DND-41 (cell line): Measurements from ENCODE around the gene COX7A1.
"Not testable (repeated sequence)": the region's sequence is repeated elsewhere in the genome, so short reads cannot be mapped to it uniquely, and the experiment has no call there.

ENCODE experiments used
- ATAC-seq: fragments of 200-7000 bp; cut with Tn5 transposase; 3 replicates; pipeline ENCODE4 v1.9.1; 2021; ENCODE audit warnings: low read depth; ENCODE audit not compliant: insufficient read depth
- DNase-seq: peaks from one replicate; pipeline ENCODE4 v3.0.0-alpha.2; 2020
- H2AFZ ChIP-seq: 2 replicates; pipeline ENCODE4 v1.6.0; 2012; ENCODE audit warnings: low read depth, low read length
- H3K27ac ChIP-seq: 2 replicates; pipeline ENCODE4 v1.5.1; 2012; ENCODE audit warnings: low read length, inconsistent platforms
- H3K27me3 ChIP-seq: fragments of 200-600 bp; sonication (generic); 2 replicates; pipeline ENCODE4 v1.6.0; 2012; ENCODE audit warnings: low read length, mild to moderate bottlenecking, inconsistent platforms; ENCODE audit not compliant: insufficient read depth, poor library complexity
- H3K36me3 ChIP-seq: 2 replicates; pipeline ENCODE4 v1.5.1; 2012; ENCODE audit warnings: low read length, inconsistent platforms; ENCODE audit not compliant: insufficient read depth
- H3K4me1 ChIP-seq: 2 replicates; pipeline ENCODE4 v1.5.1; 2012; ENCODE audit warnings: mild to moderate bottlenecking, low read length; ENCODE audit not compliant: insufficient read depth
- H3K4me2 ChIP-seq: 2 replicates; pipeline ENCODE4 v1.6.0; 2012; ENCODE audit warnings: mild to moderate bottlenecking, moderate library complexity, low read length, inconsistent platforms; ENCODE audit not compliant: insufficient read depth
- H3K4me3 ChIP-seq, 2 experiments: fragments of 200-600 bp in 1 of 2; shearing (Covaris generic) in 1 of 2; 2 replicates each; pipeline ENCODE4 v1.5.1; 2012 to 2016; ENCODE audit warnings: inconsistent platforms in 2 of 2, low read length in 2 of 2, mild to moderate bottlenecking in 2 of 2, low read depth in 1 of 2, moderate library complexity in 1 of 2
- H3K79me2 ChIP-seq: 2 replicates; pipeline ENCODE4 v1.6.0; 2012; ENCODE audit warnings: low read length, inconsistent platforms; ENCODE audit not compliant: insufficient read depth
- H3K9ac ChIP-seq: 2 replicates; pipeline ENCODE4 v1.6.0; 2012; ENCODE audit warnings: low read depth, mild to moderate bottlenecking, inconsistent platforms, low read length, moderate library complexity
- H3K9me3 ChIP-seq: 2 replicates; pipeline ENCODE4 v1.5.1; 2012; ENCODE audit warnings: low read length, moderate library complexity, mild to moderate bottlenecking, inconsistent platforms; ENCODE audit not compliant: insufficient read depth, severe bottlenecking
- H4K20me1 ChIP-seq: 2 replicates; pipeline ENCODE4 v1.6.0; 2012; ENCODE audit warnings: low read length; ENCODE audit not compliant: insufficient read depth
- EZH2 ChIP-seq: IDR thresholded peaks from 3 replicates; pipeline ENCODE4 v1.6.1; 2012; ENCODE audit warnings: borderline replicate concordance, low read depth, mild to moderate bottlenecking, moderate library complexity, low read length, inconsistent platforms; ENCODE audit not compliant: severe bottlenecking
- TF ChIP-seq, protein P1 (sequence below): IDR thresholded peaks from 2 replicates; pipeline ENCODE4 v1.5.1; 2012; ENCODE audit warnings: borderline replicate concordance, low read length, moderate library complexity, mild to moderate bottlenecking; ENCODE audit not compliant: poor library complexity, severe bottlenecking; ENCODE audit errors: extremely low read depth

Gene COX7A1

DNA sequence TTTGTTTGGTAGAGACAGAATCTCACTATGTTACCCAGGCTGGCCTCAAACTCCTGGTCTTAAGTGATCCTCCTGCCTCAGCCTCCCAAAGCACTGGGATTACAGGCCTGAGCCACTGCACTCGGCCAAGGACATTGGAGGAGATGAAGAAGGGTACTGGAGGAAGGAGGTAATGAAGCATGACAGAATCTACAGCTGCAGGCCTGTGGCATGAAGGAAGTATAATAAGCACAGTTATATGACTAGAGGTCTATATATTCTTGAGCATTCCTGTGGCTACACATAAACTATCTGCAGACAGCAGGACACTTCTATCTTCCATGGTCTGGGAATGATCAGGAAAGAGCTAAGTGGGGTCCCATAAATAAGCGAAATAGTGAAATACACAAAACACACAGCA lies 44.0 kb upstream of the COX7A1 start:
- DNase-seq (no peak), ATAC-seq (no peak)
- Histone ChIP-seq H3K4me3 (no peak overlapping the region), H3K27me3 (no peaks in the 10 kb centered on the region), H3K36me3 (peaks cover 14% of the 10 kb centered on the region), H4K20me1 (no peaks in the 10 kb centered on the region), H3K4me2 (no peak overlapping the region), H3K9me3 (no peaks in the 10 kb centered on the region), H3K27ac (no peak overlapping the region), H3K9ac (no peak overlapping the region), H3K4me1 (no peaks in the 10 kb centered on the region), H2AFZ (no peak overlapping the region), H3K79me2 (no peaks in the 10 kb centered on the region)
- no peak for TF ChIP-seq EZH2
- TF ChIP-seq, protein P1, sequence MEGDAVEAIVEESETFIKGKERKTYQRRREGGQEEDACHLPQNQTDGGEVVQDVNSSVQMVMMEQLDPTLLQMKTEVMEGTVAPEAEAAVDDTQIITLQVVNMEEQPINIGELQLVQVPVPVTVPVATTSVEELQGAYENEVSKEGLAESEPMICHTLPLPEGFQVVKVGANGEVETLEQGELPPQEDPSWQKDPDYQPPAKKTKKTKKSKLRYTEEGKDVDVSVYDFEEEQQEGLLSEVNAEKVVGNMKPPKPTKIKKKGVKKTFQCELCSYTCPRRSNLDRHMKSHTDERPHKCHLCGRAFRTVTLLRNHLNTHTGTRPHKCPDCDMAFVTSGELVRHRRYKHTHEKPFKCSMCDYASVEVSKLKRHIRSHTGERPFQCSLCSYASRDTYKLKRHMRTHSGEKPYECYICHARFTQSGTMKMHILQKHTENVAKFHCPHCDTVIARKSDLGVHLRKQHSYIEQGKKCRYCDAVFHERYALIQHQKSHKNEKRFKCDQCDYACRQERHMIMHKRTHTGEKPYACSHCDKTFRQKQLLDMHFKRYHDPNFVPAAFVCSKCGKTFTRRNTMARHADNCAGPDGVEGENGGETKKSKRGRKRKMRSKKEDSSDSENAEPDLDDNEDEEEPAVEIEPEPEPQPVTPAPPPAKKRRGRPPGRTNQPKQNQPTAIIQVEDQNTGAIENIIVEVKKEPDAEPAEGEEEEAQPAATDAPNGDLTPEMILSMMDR: no peak

DNA sequence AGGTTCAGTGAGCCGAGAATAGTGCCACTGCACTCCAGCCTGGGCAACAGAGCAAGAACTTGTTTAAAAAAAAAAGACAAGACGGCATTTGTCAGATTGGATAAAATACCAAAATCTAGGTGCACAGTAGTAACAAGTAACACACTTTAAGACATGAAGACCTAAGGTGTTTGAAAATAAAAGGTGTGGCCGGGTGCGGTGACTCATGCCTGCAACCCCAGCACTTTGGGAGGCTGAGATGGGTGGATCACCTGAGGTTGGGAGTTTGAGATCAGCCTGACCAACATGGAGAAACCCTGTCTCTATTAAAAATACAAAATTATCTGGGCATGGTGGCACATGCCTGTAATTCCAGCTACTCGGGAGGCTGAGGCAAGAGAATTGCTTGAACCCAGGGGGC lies 34.5 kb upstream of the COX7A1 start:
- H3K79me2 ChIP-seq, ATAC-seq: not testable (repeated sequence)

GRCh38 chr19:36183245-36183628 lies 31.0 kb upstream of the COX7A1 start:
- no peaks in the 10 kb centered on the region for H3K79me2 ChIP-seq
- H3K4me2 ChIP-seq: no peak overlapping the region
- TF ChIP-seq, protein P1: no peak
- TF ChIP-seq EZH2: no peak
- H3K27ac ChIP-seq: no peak overlapping the region
- H3K36me3 ChIP-seq: peaks cover 10% of the 10 kb centered on the region
- H3K9ac ChIP-seq: no peak overlapping the region
- no peaks in the 10 kb centered on the region for H3K9me3 ChIP-seq
- H3K27me3 ChIP-seq: no peaks in the 10 kb centered on the region
- no peaks in the 10 kb centered on the region for H4K20me1 ChIP-seq
- DNase-seq (no peak), ATAC-seq (no peak)
- H3K4me3 ChIP-seq: no peak overlapping the region
- no peak overlapping the region for H2AFZ ChIP-seq
- H3K4me1 ChIP-seq: no peaks in the 10 kb centered on the region

More for the DNA sequence above, 34.5 kb upstream of the COX7A1 start:
- not testable (repeated sequence) for H3K4me2 ChIP-seq, H3K27me3 ChIP-seq, H3K27ac ChIP-seq, H3K9ac ChIP-seq, H3K4me1 ChIP-seq, H4K20me1 ChIP-seq, H2AFZ ChIP-seq, H3K4me3 ChIP-seq, DNase-seq, H3K9me3 ChIP-seq
- peaks cover 10% of the 10 kb centered on the region for H3K36me3 ChIP-seq

DNA sequence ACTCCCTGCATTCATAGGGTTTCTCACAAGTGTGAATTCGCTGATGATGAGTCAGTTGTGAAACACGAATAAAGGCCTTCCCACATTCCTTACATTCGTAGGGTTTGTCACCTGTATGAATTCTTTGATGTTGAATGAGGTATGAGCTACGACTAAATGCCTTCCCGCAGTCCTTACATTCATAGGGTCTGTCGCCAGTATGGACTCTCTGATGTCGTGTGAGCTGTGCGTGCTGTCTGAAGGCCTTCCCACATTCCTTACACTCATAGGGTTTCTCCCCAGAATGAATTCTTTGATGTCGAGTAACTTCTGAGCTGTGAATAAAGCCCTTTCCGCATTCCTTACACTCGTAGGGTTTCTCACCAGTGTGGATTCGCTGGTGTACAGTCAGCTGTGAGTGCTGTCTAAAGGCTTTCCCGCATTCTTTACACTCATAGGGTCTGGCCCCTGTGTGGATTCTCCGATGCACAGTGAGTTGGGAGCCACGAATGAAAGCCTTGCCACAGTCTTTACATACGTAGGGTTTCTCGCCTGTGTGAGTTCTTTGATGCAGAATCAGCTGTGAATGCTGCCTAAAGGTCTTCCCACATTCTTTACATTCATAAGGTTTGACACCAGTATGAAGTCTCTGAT lies 30.5 kb upstream of the COX7A1 start:
- ATAC-seq (no peak), DNase-seq (no peak)
- no peak overlapping the region for H3K27ac ChIP-seq
- H3K9ac ChIP-seq: no peak overlapping the region
- H3K4me1 ChIP-seq: no peaks in the 10 kb centered on the region
- H3K9me3 ChIP-seq: no peaks in the 10 kb centered on the region
- no peak overlapping the region for H2AFZ ChIP-seq
- H3K36me3 ChIP-seq: peaks cover 10% of the 10 kb centered on the region
- TF ChIP-seq, protein P1: no peak
- TF ChIP-seq EZH2: no peak
- H4K20me1 ChIP-seq: no peaks in the 10 kb centered on the region
- no peak overlapping the region for H3K4me3 ChIP-seq
- H3K4me2 ChIP-seq: no peak overlapping the region
- no peaks in the 10 kb centered on the region for H3K27me3 ChIP-seq
- H3K79me2 ChIP-seq: no peaks in the 10 kb centered on the region

DNA sequence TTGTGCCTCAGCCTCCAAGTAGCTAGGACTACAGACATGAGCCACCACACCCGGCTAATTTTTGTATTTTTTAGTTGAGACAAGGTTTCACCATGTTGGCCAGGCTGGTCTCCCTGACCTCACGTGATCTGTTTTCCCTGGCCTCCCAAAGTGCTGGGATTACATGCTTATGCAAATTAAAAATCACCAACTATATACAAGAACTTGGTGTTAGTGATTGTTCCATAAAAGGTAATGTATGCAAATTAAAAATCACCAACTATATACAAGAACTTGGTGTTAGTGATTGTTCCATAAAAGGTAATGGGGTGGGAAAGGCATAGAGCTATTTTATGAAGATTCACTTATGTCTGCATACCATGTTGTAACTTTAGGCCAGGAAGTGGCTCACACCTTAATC lies 26.8 kb upstream of the COX7A1 start:
- not testable (repeated sequence) for DNase-seq, ATAC-seq, H3K4me3 ChIP-seq, H2AFZ ChIP-seq, H3K4me2 ChIP-seq, H3K79me2 ChIP-seq, H3K4me1 ChIP-seq, H3K27me3 ChIP-seq, H3K27ac ChIP-seq, H3K9me3 ChIP-seq, H4K20me1 ChIP-seq, H3K9ac ChIP-seq
- peaks cover 10% of the 10 kb centered on the region for H3K36me3 ChIP-seq

GRCh38 chr19:36173846-36174245 lies 21.6 kb upstream of the COX7A1 start:
- not testable (repeated sequence) for H3K4me2 ChIP-seq, DNase-seq, H3K36me3 ChIP-seq, H3K27me3 ChIP-seq, ATAC-seq, H3K4me1 ChIP-seq, H3K4me3 ChIP-seq, H2AFZ ChIP-seq, H3K9me3 ChIP-seq, H3K27ac ChIP-seq, H3K79me2 ChIP-seq, H4K20me1 ChIP-seq, H3K9ac ChIP-seq
